Karpas-422 (cell line): Measurements from ENCODE around the gene FUT7. TPM values are rescaled to one million over a fixed set of nuclear protein-coding genes. Genes with fewer than 3 reads are reported as not detected.

ENCODE experiments used
- DNase-seq: peaks from one replicate; pipeline ENCODE4 v3.0.0-alpha.2; 2015
- H2AFZ ChIP-seq: fragments of 200-600 bp; sonication (generic); 2 replicates; pipeline ENCODE4 v1.6.1; 2014; ENCODE audit warnings: antibody characterized with exemption, low read length, mixed read lengths
- H3K27ac ChIP-seq: fragments of 200-600 bp; sonication (generic); 2 replicates; pipeline ENCODE4 v1.5.1; 2014; ENCODE audit warnings: mild to moderate bottlenecking, low read length, moderate library complexity
- H3K27me3 ChIP-seq: fragments of 200-600 bp; sonication (generic); 2 replicates; pipeline ENCODE4 v1.6.1; 2014; ENCODE audit warnings: low read length, mixed read lengths
- H3K36me3 ChIP-seq: fragments of 200-600 bp; sonication (generic); 2 replicates; pipeline ENCODE4 v1.6.1; 2014; ENCODE audit warnings: low read length, mixed read lengths; ENCODE audit not compliant: insufficient read depth
- H3K4me1 ChIP-seq: fragments of 200-600 bp; sonication (generic); 2 replicates; pipeline ENCODE4 v1.6.1; 2014; ENCODE audit warnings: mild to moderate bottlenecking, low read length, mixed read lengths
- H3K4me2 ChIP-seq: fragments of 200-600 bp; sonication (generic); 2 replicates; pipeline ENCODE4 v1.6.1; 2014; ENCODE audit warnings: low read length, low read depth, mild to moderate bottlenecking; ENCODE audit not compliant: poor library complexity, severe bottlenecking
- H3K4me3 ChIP-seq: fragments of 200-600 bp; sonication (generic); 2 replicates; pipeline ENCODE4 v1.5.1; 2014; ENCODE audit warnings: mild to moderate bottlenecking, antibody characterized with exemption, low read length, mixed read lengths
- H3K79me2 ChIP-seq: fragments of 200-600 bp; sonication (generic); 2 replicates; pipeline ENCODE4 v1.6.1; 2014; ENCODE audit warnings: mild to moderate bottlenecking, low read length, mixed read lengths
- H3K9ac ChIP-seq: fragments of 200-600 bp; sonication (generic); 2 replicates; pipeline ENCODE4 v1.6.0; 2014; ENCODE audit warnings: low read length
- H3K9me2 ChIP-seq: fragments of 200-600 bp; sonication (generic), shearing (Covaris generic); replicated peaks from 2 replicates; pipeline ENCODE4 v1.6.0; 2014; ENCODE audit warnings: mild to moderate bottlenecking, low read length, moderate library complexity; ENCODE audit not compliant: insufficient read depth
- H3K9me3 ChIP-seq: fragments of 300-700, 200-600 bp; sonication (generic); 2 replicates; pipeline ENCODE4 v1.6.1; 2014; ENCODE audit warnings: low read length, mixed read lengths
- H4K20me1 ChIP-seq: fragments of 200-600 bp; sonication (generic); 2 replicates; pipeline ENCODE4 v1.6.1; 2014; ENCODE audit warnings: mild to moderate bottlenecking, antibody characterized with exemption, low read length, low read depth; ENCODE audit not compliant: insufficient read depth
- total RNA-seq: library from RNA; depleted of rRNA; stranded (reverse); fragments of >200 nt; shearing (Covaris generic); gene quantifications from 2 replicates; pipeline ENCODE4 v1.2.3, GENCODE V29; 2014; ENCODE audit warnings: low replicate concordance

Gene FUT7
- total RNA-seq, 1 experiment from 2014 or later = not detected

- Histone ChIP-seq H3K4me2 (no peak overlapping the region), H3K9me2 (no peaks in the 10 kb centered on the region)
These were observed 23.1 kb upstream of the FUT7 start for GRCh38 chr9:137054932-137055384.

GRCh38 chr9:137053944-137054931 is 22.4 kb upstream of the FUT7 start, which contains the start of gene ENTPD2:
Gene ENTPD2, minus strand, starts transcription at chr9:137054061. Its CDS starts 64 bp downstream, at chr9:137053997.
- no peaks in the 10 kb centered on the region for H3K79me2 ChIP-seq
- H3K4me1 ChIP-seq = no peaks in the 10 kb centered on the region
- no peaks in the 10 kb centered on the region for H3K27me3 ChIP-seq
- no peak within 1 kb of the TSS for H3K9ac ChIP-seq
- no peaks in the 10 kb centered on the region for H3K9me2 ChIP-seq
- no peaks in the 10 kb centered on the region for H3K9me3 ChIP-seq
- no peak within 1 kb of the TSS for H3K4me2 ChIP-seq
- H3K27ac ChIP-seq = no peak within 1 kb of the TSS
- no peak for DNase-seq
- no peak within 1 kb of the TSS for H3K4me3 ChIP-seq
- H3K36me3 ChIP-seq = no peaks in the 10 kb centered on the region
- 0 out of 2 replicates have a peak, but pooled peaks cover 3% of the 10 kb centered on the region for H4K20me1 ChIP-seq
- no peak within 1 kb of the TSS for H2AFZ ChIP-seq

More at GRCh38 chr9:137054932-137055384, 23.1 kb upstream of the FUT7 start:
- H3K9ac ChIP-seq = no peak overlapping the region
- no peaks in the 10 kb centered on the region for H3K9me3 ChIP-seq
- no peaks in the 10 kb centered on the region for H3K27me3 ChIP-seq
- H4K20me1 ChIP-seq = 0 out of 2 replicates have a peak, but pooled peaks cover 3% of the 10 kb centered on the region
- H3K27ac ChIP-seq = no peak overlapping the region
- no peak overlapping the region for H3K4me3 ChIP-seq
- H3K36me3 ChIP-seq = no peaks in the 10 kb centered on the region
- DNase-seq = no peak
- H3K79me2 ChIP-seq = no peaks in the 10 kb centered on the region
- H2AFZ ChIP-seq = no peak overlapping the region
- H3K4me1 ChIP-seq = no peaks in the 10 kb centered on the region

- Histone ChIP-seq H3K27me3 (no peaks in the 10 kb centered on the region), H3K36me3 (no peaks in the 10 kb centered on the region), H3K4me1 (no peaks in the 10 kb centered on the region), H3K79me2 (no peaks in the 10 kb centered on the region), H2AFZ (no peak overlapping the region), H3K4me2 (no peak overlapping the region), H3K9ac (no peak overlapping the region), H3K9me2 (no peaks in the 10 kb centered on the region), H3K9me3 (no peaks in the 10 kb centered on the region), H3K27ac (no peak overlapping the region), H3K4me3 (no peak overlapping the region), H4K20me1 (0 out of 2 replicates have a peak, but pooled peaks cover 3% of the 10 kb centered on the region)
- DNase-seq = no peak
These were observed 21.4 kb upstream of the FUT7 start for GRCh38 chr9:137052998-137053943.

- Histone ChIP-seq H3K79me2 (no peaks in the 10 kb centered on the region), H2AFZ (no peak overlapping the region), H3K27me3 (no peaks in the 10 kb centered on the region), H3K9me2 (no peaks in the 10 kb centered on the region), H3K36me3 (no peaks in the 10 kb centered on the region), H3K9me3 (no peaks in the 10 kb centered on the region), H3K4me1 (no peaks in the 10 kb centered on the region), H4K20me1 (0 out of 2 replicates have a peak, but pooled peaks cover 3% of the 10 kb centered on the region), H3K4me2 (no peak overlapping the region), H3K9ac (no peak overlapping the region), H3K4me3 (no peak overlapping the region), H3K27ac (no peak overlapping the region)
- no peak for DNase-seq
These were observed 20.4 kb upstream of the FUT7 start for GRCh38 chr9:137052293-137052692.

- H3K4me2 ChIP-seq = no peak overlapping the region
- no peak for DNase-seq
- H3K9me3 ChIP-seq = no peaks in the 10 kb centered on the region
- no peaks in the 10 kb centered on the region for H3K4me1 ChIP-seq
- H3K27ac ChIP-seq = no peak overlapping the region
- H4K20me1 ChIP-seq = 0 out of 2 replicates have a peak, but pooled peaks cover 3% of the 10 kb centered on the region
- H3K9me2 ChIP-seq = no peaks in the 10 kb centered on the region
- no peaks in the 10 kb centered on the region for H3K79me2 ChIP-seq
- no peak overlapping the region for H3K9ac ChIP-seq
- H3K27me3 ChIP-seq = no peaks in the 10 kb centered on the region
- H2AFZ ChIP-seq = no peak overlapping the region
- H3K36me3 ChIP-seq = no peaks in the 10 kb centered on the region
- H3K4me3 ChIP-seq = no peak overlapping the region
These were observed 19.3 kb upstream of the FUT7 start for GRCh38 chr9:137051145-137051724.

- Histone ChIP-seq H3K9ac (no peak overlapping the region), H3K79me2 (no peaks in the 10 kb centered on the region), H3K9me3 (no peaks in the 10 kb centered on the region), H3K27me3 (no peaks in the 10 kb centered on the region), H3K9me2 (no peaks in the 10 kb centered on the region), H3K27ac (no peak overlapping the region), H3K4me1 (no peaks in the 10 kb centered on the region), H4K20me1 (0 out of 2 replicates have a peak, but pooled peaks cover 3% of the 10 kb centered on the region), H3K4me2 (no peak overlapping the region), H3K4me3 (no peak overlapping the region), H3K36me3 (no peaks in the 10 kb centered on the region), H2AFZ (no peak overlapping the region)
- no peak for DNase-seq
These were observed 18.7 kb upstream of the FUT7 start for GRCh38 chr9:137050570-137050969.

- Histone ChIP-seq H3K79me2 (no peaks in the 10 kb centered on the region), H3K4me2 (no peak overlapping the region), H3K27me3 (no peaks in the 10 kb centered on the region), H4K20me1 (0 out of 2 replicates have a peak, but pooled peaks cover 3% of the 10 kb centered on the region), H3K9ac (no peak overlapping the region), H2AFZ (no peak overlapping the region), H3K4me1 (no peaks in the 10 kb centered on the region), H3K36me3 (no peaks in the 10 kb centered on the region), H3K9me2 (no peaks in the 10 kb centered on the region), H3K27ac (no peak overlapping the region), H3K4me3 (no peak overlapping the region), H3K9me3 (no peaks in the 10 kb centered on the region)
- DNase-seq = peak; percentile 87
These were observed 17.9 kb upstream of the FUT7 start for GRCh38 chr9:137049544-137050449.
